NB4 (cell line): ENCODE measurements around the gene PYGM.

ENCODE experiments used
- CTCF ChIP-seq: IDR thresholded peaks from one replicate; pipeline ENCODE4 v1.5.1; 2012; ENCODE audit warnings: low read depth, low read length
- MYC ChIP-seq: IDR thresholded peaks from 2 replicates; pipeline ENCODE4 v1.6.1; 2011; ENCODE audit warnings: low read depth, low read length
- POLR2A ChIP-seq: IDR thresholded peaks from 2 replicates; pipeline ENCODE4 v1.6.1; 2011; ENCODE audit warnings: mild to moderate bottlenecking; ENCODE audit not compliant: insufficient read length; ENCODE audit errors: extremely low read depth

GRCh38 chr11:64788321-64789215 is 28.8 kb upstream of the PYGM start:
- TF ChIP-seq CTCF (no peak), MYC (no peak), POLR2A (no peak)
